GM18502 (cell line): Measurements from ENCODE around the gene PLEKHM1.

Experiments
- ATAC-seq: cut with Tn5 transposase; IDR thresholded peaks from one replicate; pipeline ENCODE4 v1.9.1; 2021; ENCODE audit warnings: mild to moderate bottlenecking; ENCODE audit not compliant: unreplicated experiment, poor library complexity

The PLEKHM1 gene

GRCh38 chr17:45429339-45430005 lies 61.0 kb downstream of the PLEKHM1 start:
- no peak for ATAC-seq

GRCh38 chr17:45428931-45429338 lies 61.6 kb downstream of the PLEKHM1 start:
- no peak for ATAC-seq

GRCh38 chr17:45428050-45428617 lies 62.4 kb downstream of the PLEKHM1 start:
- ATAC-seq = peak; percentile 50

- no peak for ATAC-seq
Measured at GRCh38 chr17:45427181-45427835, 63.2 kb downstream of the PLEKHM1 start.

- no peak for ATAC-seq
Measured at GRCh38 chr17:45426561-45426960, 64.0 kb downstream of the PLEKHM1 start.

- no peak for ATAC-seq
Measured at GRCh38 chr17:45425984-45426413, 64.5 kb downstream of the PLEKHM1 start.

- no peak for ATAC-seq
Measured at GRCh38 chr17:45425125-45425983, 65.2 kb downstream of the PLEKHM1 start.

GRCh38 chr17:45424769-45425124 lies 65.8 kb downstream of the PLEKHM1 start:
- ATAC-seq = no peak

GRCh38 chr17:45423975-45424335 lies 66.6 kb downstream of the PLEKHM1 start:
- ATAC-seq = no peak

GRCh38 chr17:45423304-45423974 lies 67.1 kb downstream of the PLEKHM1 start:
- ATAC-seq = no peak

GRCh38 chr17:45414990-45415881 lies 75.3 kb downstream of the PLEKHM1 start:
- ATAC-seq = no peak

GRCh38 chr17:45413498-45413923 lies 77.0 kb downstream of the PLEKHM1 start:
- no peak for ATAC-seq

GRCh38 chr17:45411348-45412105 lies 79.0 kb downstream of the PLEKHM1 start:
- no peak for ATAC-seq

GRCh38 chr17:45410144-45411091 lies 80.1 kb downstream of the PLEKHM1 start:
- peak; percentile 43 for ATAC-seq

GRCh38 chr17:45409659-45410076 lies 80.9 kb downstream of the PLEKHM1 start:
- ATAC-seq = peak; percentile 12

GRCh38 chr17:45408611-45409421 lies 81.7 kb downstream of the PLEKHM1 start:
- no peak for ATAC-seq

- no peak for ATAC-seq
Measured at GRCh38 chr17:45406107-45406506, 84.4 kb downstream of the PLEKHM1 start.
